ENCODE measurements around the gene PSMB4. TPM values are rescaled to one million over a fixed set of nuclear protein-coding genes. Genes with fewer than 3 reads are reported as not detected.
A peak's percentile ranks its signal among the peaks of the same experiment; 100 is the strongest.
"Not testable (repeated sequence)": the region's sequence is repeated elsewhere in the genome, so short reads cannot be mapped to it uniquely, and the experiment has no call there.

PSMB4 gene
- total RNA-seq, 1 donor from 2014 or later = 350 TPM

- DNase-seq (ENCODE audit: low read depth) (no peak), FAIRE-seq (no peak)
- Histone ChIP-seq H3K36me3 (ENCODE audit: control insufficient read depth, insufficient read depth, low read length) (no peaks in the 10 kb centered on the region), H3K27me3 (ENCODE audit: control insufficient read depth, insufficient read depth, low read length) (peaks cover 1% of the 10 kb centered on the region), H3K4me3 (ENCODE audit: low read depth, low read length) (no peak overlapping the region)
- TF ChIP-seq, protein P1, sequence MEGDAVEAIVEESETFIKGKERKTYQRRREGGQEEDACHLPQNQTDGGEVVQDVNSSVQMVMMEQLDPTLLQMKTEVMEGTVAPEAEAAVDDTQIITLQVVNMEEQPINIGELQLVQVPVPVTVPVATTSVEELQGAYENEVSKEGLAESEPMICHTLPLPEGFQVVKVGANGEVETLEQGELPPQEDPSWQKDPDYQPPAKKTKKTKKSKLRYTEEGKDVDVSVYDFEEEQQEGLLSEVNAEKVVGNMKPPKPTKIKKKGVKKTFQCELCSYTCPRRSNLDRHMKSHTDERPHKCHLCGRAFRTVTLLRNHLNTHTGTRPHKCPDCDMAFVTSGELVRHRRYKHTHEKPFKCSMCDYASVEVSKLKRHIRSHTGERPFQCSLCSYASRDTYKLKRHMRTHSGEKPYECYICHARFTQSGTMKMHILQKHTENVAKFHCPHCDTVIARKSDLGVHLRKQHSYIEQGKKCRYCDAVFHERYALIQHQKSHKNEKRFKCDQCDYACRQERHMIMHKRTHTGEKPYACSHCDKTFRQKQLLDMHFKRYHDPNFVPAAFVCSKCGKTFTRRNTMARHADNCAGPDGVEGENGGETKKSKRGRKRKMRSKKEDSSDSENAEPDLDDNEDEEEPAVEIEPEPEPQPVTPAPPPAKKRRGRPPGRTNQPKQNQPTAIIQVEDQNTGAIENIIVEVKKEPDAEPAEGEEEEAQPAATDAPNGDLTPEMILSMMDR (IDR thresholded peaks at IDR 0.05; ENCODE audit: insufficient read depth, low read length, severe bottlenecking) = no peak
These were observed 22.1 kb upstream of the PSMB4 start for GRCh38 chr1:151377150-151377884.

GRCh38 chr1:151384584-151384983 is 14.8 kb upstream of the PSMB4 start:
- TF ChIP-seq, protein P1 (IDR thresholded peaks at IDR 0.05; ENCODE audit: insufficient read depth, low read length, severe bottlenecking) = no peak
- no peaks in the 10 kb centered on the region for H3K36me3 ChIP-seq (ENCODE audit: control insufficient read depth, insufficient read depth, low read length)
- H3K4me3 ChIP-seq (ENCODE audit: low read depth, low read length) = no peak overlapping the region
- H3K27me3 ChIP-seq (ENCODE audit: control insufficient read depth, insufficient read depth, low read length) = no peaks in the 10 kb centered on the region
- FAIRE-seq (peak; percentile 43), DNase-seq (ENCODE audit: low read depth) (no peak)

DNA sequence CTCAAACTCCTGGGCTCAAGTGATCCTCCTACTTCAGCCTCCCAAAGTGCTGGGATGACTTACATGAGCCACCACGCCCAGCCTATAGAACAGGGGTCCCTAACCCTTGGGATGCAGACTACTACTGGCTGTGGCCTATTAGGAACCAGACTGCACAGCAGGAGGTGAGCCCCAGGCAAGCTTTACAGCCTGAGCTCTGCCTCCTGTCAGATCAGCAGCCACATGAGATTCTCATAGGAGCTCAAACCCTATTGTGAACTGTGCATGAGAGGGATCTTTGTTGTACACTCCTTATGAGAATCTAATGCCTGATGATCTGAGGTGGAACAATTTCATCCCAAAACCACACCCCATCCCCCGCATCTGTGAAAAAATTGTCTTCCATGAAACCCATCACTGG is 13.4 kb upstream of the PSMB4 start:
- H3K4me3 ChIP-seq (ENCODE audit: low read depth, low read length) = no peak overlapping the region
- DNase-seq (ENCODE audit: low read depth) (no peak), FAIRE-seq (no peak)
- no peaks in the 10 kb centered on the region for H3K27me3 ChIP-seq (ENCODE audit: control insufficient read depth, insufficient read depth, low read length)
- TF ChIP-seq, protein P1 (IDR thresholded peaks at IDR 0.05; ENCODE audit: insufficient read depth, low read length, severe bottlenecking) = no peak
- no peaks in the 10 kb centered on the region for H3K36me3 ChIP-seq (ENCODE audit: control insufficient read depth, insufficient read depth, low read length)

DNA sequence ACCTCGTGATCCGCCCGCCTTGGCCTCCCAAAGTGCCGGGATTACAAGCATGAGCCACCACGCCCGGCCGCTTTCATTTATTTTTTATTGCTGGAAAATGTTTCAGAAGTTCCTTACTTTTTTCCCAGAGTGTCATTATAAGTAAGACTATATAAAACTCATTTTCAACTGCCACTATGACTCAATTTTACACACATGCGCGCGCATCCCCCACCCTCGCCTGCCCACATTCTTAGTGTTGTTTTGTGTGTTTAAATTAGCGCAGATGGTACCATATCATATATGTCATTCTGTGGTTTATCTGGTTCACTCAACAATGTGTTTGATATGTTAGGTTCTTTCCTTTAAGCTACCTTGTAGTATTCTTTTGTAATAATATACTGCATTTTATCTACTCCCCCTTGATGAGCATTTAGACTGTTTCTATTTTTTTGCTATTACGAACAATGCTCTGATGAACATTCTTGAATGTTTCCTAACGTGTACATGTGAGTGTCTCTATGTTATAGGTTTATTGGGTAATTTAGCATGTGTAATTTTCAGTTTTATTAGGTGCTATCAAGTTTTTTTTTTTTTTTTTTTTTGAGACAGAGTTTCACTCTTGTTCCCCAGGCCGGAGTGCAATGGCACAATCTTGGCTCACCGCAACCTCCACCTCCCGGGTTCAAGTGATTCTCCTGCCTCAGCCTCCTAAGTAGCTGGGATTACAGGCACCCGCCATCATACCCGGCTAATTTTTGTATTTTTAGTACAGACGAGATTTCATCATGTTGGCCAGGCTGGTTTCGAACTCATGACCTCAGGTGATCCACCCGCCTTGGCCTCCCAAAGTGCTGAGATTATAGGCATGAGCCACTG is 8.9 kb upstream of the PSMB4 start:
- H3K36me3 ChIP-seq (ENCODE audit: control insufficient read depth, insufficient read depth, low read length); DNase-seq (ENCODE audit: low read depth); H3K4me3 ChIP-seq (ENCODE audit: low read depth, low read length); H3K27me3 ChIP-seq (ENCODE audit: control insufficient read depth, insufficient read depth, low read length); FAIRE-seq: not testable (repeated sequence)

DNA sequence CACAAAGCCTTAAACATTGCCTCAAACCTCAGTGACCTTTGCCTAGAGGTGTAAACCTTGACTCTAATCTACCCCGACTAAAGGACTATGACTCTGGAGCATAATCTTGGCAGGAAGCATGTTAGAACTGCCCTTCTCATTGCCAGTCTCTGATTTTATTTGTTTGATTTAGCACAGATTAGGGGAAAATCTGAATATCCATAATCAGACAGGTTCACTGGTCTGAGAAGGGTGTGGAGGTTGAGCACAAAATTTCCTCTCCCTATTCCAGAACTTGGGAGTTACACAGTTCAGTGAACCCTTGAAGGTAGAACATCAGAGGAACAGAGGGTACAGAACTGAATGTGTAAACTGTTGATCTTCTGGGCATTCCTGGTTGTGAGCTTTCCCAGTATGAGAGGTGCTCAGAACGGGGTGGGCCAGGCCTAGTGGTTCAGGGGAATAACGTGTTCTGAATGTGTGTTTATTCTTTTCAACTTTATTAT is 8.3 kb upstream of the PSMB4 start:
- Histone ChIP-seq H3K36me3 (ENCODE audit: control insufficient read depth, insufficient read depth, low read length) (no peaks in the 10 kb centered on the region), H3K27me3 (ENCODE audit: control insufficient read depth, insufficient read depth, low read length) (no peaks in the 10 kb centered on the region), H3K4me3 (ENCODE audit: low read depth, low read length) (no peak overlapping the region)
- DNase-seq (ENCODE audit: low read depth) (no peak), FAIRE-seq (no peak)
- TF ChIP-seq, protein P1 (IDR thresholded peaks at IDR 0.05; ENCODE audit: insufficient read depth, low read length, severe bottlenecking) = no peak

GRCh38 chr1:151393583-151393982 is 5.8 kb upstream of the PSMB4 start:
- H3K4me3 ChIP-seq (ENCODE audit: low read depth, low read length) = no peak overlapping the region
- DNase-seq (ENCODE audit: low read depth) (no peak), FAIRE-seq (no peak)
- H3K36me3 ChIP-seq (ENCODE audit: control insufficient read depth, insufficient read depth, low read length) = no peaks in the 10 kb centered on the region
- TF ChIP-seq, protein P1 (IDR thresholded peaks at IDR 0.05; ENCODE audit: insufficient read depth, low read length, severe bottlenecking) = no peak
- H3K27me3 ChIP-seq (ENCODE audit: control insufficient read depth, insufficient read depth, low read length) = no peaks in the 10 kb centered on the region

DNA sequence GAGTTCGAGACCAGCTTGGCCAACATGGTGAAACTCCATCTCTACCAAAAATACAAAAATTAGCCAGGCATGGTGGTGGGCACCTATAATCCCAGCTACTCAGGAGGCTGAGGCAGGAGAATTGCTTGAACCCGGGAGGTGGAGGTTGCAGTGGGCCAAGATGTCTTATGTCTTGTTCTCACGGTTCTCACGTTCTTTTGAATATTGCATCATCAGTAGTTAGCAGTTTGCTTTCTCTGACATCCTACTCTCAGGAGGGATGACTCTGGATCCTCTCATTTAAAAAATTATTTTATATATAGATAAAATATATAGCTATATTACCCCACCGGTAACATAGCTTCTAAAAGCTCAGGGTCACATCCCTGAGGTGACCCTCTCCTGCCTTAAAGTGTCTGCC is 3.1 kb upstream of the PSMB4 start:
- not testable (repeated sequence) for FAIRE-seq; H3K4me3 ChIP-seq (ENCODE audit: low read depth, low read length); DNase-seq (ENCODE audit: low read depth); H3K36me3 ChIP-seq (ENCODE audit: control insufficient read depth, insufficient read depth, low read length); H3K27me3 ChIP-seq (ENCODE audit: control insufficient read depth, insufficient read depth, low read length)

Data from bronchial epithelial cell (primary cell).